Fibroblast of pulmonary artery (primary cell): Measurements from ENCODE around the gene IYD.

Source experiments
- DNase-seq: peaks from one replicate; pipeline ENCODE4 v3.0.0-alpha.2; 2010; ENCODE audit warnings: low read depth
- H3K4me3 ChIP-seq: replicated peaks from 2 replicates; pipeline ENCODE4 v1.5.1; 2011; ENCODE audit warnings: low read depth, mild to moderate bottlenecking, control low read depth, low read length, moderate library complexity
- CTCF ChIP-seq: IDR thresholded peaks from 2 replicates; pipeline ENCODE4 v1.5.1; 2011; ENCODE audit warnings: mild to moderate bottlenecking, control low read depth, low read length, inconsistent platforms; ENCODE audit errors: missing control alignments

IYD gene

DNA sequence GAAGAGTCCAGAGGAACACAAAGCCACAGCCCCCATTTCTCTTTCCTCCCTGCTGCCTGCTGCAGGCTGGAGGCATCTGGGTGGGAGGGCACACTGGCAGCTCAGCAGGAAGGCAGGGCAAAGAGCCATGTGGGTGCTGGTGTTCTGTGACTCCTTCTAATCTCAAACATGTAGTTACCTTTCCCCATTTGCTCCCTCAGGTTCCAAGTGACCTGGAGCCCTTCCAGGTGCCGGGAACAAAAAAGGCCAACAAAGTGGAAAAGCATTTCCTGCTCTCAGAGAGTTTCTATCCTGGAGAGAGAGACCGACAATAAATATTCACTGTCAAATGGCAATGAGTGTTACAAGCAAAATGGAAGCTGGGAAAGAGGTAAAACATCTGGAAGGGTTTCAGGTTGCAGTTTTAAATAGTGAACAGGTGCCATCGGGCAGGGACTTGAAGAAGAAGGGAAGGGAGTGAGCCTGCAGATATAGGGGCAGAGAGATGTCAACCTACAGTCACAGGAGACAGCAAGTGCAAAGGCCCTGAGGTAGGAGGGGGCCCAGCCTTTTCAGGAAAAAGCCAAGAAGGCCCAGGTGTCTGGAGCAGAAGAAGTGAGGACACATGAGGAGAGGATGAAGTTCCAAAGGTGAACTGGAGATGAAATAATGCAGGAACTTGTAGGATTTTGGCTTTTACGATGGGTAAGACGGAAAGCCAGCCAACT, 43.6 kb upstream of the IYD start:
- DNase-seq: no peak
- TF ChIP-seq CTCF: no peak
- no peak overlapping the region for H3K4me3 ChIP-seq

- H3K4me3 ChIP-seq: no peak overlapping the region
- TF ChIP-seq CTCF: no peak
- DNase-seq: no peak
These were observed 41.6 kb upstream of the IYD start for GRCh38 chr6:150327117-150327774.

DNA sequence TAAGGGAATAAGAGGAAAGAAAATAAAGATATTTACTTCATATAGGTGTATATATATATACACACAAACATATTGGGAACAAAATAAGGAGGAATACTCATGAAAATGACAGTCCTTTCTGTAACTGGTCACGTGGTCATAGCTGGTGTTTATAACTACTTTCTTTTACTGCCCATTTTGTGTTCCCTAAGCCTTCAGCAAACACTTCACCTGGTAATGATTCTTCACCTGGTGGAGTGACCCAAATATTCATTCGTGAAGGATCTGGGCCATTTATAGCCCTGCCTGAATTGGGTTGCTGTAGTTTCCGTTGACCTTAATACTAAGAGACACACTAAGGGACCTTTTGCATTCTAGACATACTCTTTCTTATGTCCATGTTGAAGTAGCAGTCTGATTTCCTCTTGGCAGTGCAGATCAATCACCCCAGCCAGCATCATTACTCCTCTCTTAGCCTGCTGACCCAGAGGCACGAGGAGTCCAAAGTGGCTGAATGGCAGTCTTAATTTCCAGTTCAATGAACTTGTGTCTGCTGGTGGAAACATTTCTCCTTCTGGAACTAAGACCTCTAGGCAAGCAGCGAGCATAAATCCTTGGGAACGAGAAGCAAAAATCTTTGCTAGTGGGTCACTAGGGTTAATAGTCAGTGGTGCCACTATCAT, 39.9 kb upstream of the IYD start:
- H3K4me3 ChIP-seq: no peak overlapping the region
- TF ChIP-seq CTCF: no peak
- DNase-seq: no peak

GRCh38 chr6:150331344-150331743, 37.5 kb upstream of the IYD start:
- TF ChIP-seq CTCF: no peak
- H3K4me3 ChIP-seq: no peak overlapping the region
- DNase-seq: no peak

GRCh38 chr6:150332939-150333584, 35.8 kb upstream of the IYD start:
- no peak for TF ChIP-seq CTCF
- H3K4me3 ChIP-seq: no peak overlapping the region
- no peak for DNase-seq

DNA sequence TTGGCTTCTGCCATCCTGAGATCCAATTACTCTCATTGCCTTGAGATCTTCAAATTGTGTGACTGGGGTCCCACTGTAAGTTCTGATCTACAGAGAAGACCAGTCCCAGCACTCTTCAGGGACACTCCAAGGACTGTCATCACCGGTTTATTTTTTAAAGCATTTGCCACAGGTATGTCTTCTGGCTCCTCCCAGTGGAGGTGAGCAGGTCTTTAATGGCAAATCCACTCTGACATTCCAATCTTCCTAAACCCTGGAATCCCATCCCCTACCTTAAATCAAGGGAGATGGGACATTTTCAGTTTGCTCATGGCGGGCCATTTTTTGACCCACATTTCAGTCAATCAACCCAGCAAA, 35.2 kb upstream of the IYD start:
- no peak overlapping the region for H3K4me3 ChIP-seq
- no peak for DNase-seq
- TF ChIP-seq CTCF: no peak
